Measurements from ENCODE around the gene CHST15. TPM values are rescaled to one million over a fixed set of nuclear protein-coding genes. Genes with fewer than 3 reads are reported as not detected.

The CHST15 gene
- 1.3 and 3.1 TPM in 2 replicates for total RNA-seq (2012; rRNA removed)

- Histone ChIP-seq H3K4me2 (ENCODE audit: low read length) (peak within 1 kb of the TSS; percentile 95), H3K9me3 (replicated peaks; ENCODE audit: low read length) (no peaks in the 10 kb centered on the region), H3K36me3 (ENCODE audit: insufficient read depth, low read length) (no peaks in the 10 kb centered on the region), H3K4me3 (ENCODE audit: low read length) (peak within 1 kb of the TSS; percentile 88), H3K4me1 (ENCODE audit: control insufficient read depth, insufficient read depth, low read length) (peaks cover 5% of the 10 kb centered on the region), H3K9ac (ENCODE audit: low read depth, low read length) (peak within 1 kb of the TSS; percentile 89), H3K27me3 (ENCODE audit: control insufficient read depth, insufficient read depth, low read length) (peaks cover 53% of the 10 kb centered on the region)
These were observed at the start of gene CHST15 for GRCh38 chr10:124092860-124093773. Gene CHST15 (minus strand): TSS chr10:124093598. CDS start chr10:124046212, 47,386 bp downstream.

DNA sequence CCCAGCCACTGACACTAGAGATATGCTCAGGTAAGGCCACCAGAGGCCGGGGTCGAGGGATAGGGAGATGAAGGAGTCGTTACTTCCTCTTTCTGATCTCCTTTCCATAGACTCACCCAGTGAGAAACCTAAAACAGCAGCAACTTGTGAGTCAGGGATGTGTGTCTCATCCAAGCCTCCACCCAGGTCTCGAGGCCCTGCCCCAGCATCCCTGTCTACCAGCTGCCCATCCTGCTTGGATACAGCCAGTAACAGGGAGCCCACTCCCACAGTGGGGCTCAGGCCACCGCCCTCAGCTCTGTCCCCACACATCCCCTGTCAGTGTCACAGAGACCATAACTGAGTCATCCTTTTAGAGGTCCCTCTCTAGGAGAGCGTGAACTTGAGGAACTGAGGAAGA lies 49.6 kb upstream of the CHST15 start:
- no peak overlapping the region for H3K4me3 ChIP-seq (ENCODE audit: low read length)
- H3K27me3 ChIP-seq (ENCODE audit: control insufficient read depth, insufficient read depth, low read length): peaks cover 5% of the 10 kb centered on the region
- H3K4me1 ChIP-seq (ENCODE audit: control insufficient read depth, insufficient read depth, low read length): peaks cover 40% of the 10 kb centered on the region
- no peak overlapping the region for H3K4me2 ChIP-seq (ENCODE audit: low read length)
- no peaks in the 10 kb centered on the region for H3K9me3 ChIP-seq (replicated peaks; ENCODE audit: low read length)
- H3K36me3 ChIP-seq (ENCODE audit: insufficient read depth, low read length): no peaks in the 10 kb centered on the region
- no peak overlapping the region for H3K9ac ChIP-seq (ENCODE audit: low read depth, low read length)

DNA sequence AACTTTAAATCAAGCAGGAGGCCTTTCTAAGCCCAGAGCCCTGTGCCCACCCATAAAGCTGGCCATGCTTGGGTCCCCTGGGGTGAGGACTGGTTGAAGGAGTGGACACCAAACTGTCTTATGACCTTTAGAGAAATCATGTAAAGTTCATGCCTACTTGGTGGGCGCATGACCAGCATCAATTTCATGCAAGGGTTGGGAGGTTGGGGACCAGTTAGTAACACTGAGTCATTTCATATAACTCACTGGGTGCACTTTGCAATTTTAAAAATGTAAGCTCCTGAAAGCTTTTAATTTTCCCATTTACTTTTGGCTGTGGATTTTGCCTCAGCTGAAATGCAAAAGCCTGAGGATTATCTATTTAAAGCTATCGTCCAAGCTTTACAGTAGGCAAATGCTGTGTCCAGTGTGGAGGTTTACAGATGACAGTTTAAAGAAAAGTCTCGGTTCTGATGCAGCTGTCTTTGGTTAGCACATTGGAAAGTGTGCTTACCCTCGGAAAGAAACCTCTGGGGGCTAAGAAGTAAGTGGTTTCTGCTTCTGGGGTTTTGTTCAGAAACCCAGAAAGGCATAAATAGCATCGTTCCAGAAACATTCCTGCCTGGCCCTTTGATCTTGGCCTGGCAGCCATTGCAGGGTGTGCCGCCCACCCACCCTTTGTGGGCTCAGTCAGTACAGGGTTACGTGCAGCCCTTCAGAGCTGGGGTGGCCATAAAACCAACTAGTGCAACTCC lies 48.8 kb upstream of the CHST15 start:
- H3K4me3 ChIP-seq (ENCODE audit: low read length): no peak overlapping the region
- peak overlapping the region; percentile 27 for H3K4me2 ChIP-seq (ENCODE audit: low read length)
- no peak overlapping the region for H3K9ac ChIP-seq (ENCODE audit: low read depth, low read length)
- H3K27me3 ChIP-seq (ENCODE audit: control insufficient read depth, insufficient read depth, low read length): peaks cover 6% of the 10 kb centered on the region
- no peaks in the 10 kb centered on the region for H3K36me3 ChIP-seq (ENCODE audit: insufficient read depth, low read length)
- peaks cover 44% of the 10 kb centered on the region for H3K4me1 ChIP-seq (ENCODE audit: control insufficient read depth, insufficient read depth, low read length)
- no peaks in the 10 kb centered on the region for H3K9me3 ChIP-seq (replicated peaks; ENCODE audit: low read length)

GRCh38 chr10:124138883-124139348 lies 45.5 kb upstream of the CHST15 start:
- no peak overlapping the region for H3K9ac ChIP-seq (ENCODE audit: low read depth, low read length)
- H3K4me2 ChIP-seq (ENCODE audit: low read length): no peak overlapping the region
- no peak overlapping the region for H3K4me3 ChIP-seq (ENCODE audit: low read length)
- H3K4me1 ChIP-seq (ENCODE audit: control insufficient read depth, insufficient read depth, low read length): peaks cover 25% of the 10 kb centered on the region
- no peaks in the 10 kb centered on the region for H3K36me3 ChIP-seq (ENCODE audit: insufficient read depth, low read length)
- peaks cover 12% of the 10 kb centered on the region for H3K27me3 ChIP-seq (ENCODE audit: control insufficient read depth, insufficient read depth, low read length)
- H3K9me3 ChIP-seq (replicated peaks; ENCODE audit: low read length): no peaks in the 10 kb centered on the region

DNA sequence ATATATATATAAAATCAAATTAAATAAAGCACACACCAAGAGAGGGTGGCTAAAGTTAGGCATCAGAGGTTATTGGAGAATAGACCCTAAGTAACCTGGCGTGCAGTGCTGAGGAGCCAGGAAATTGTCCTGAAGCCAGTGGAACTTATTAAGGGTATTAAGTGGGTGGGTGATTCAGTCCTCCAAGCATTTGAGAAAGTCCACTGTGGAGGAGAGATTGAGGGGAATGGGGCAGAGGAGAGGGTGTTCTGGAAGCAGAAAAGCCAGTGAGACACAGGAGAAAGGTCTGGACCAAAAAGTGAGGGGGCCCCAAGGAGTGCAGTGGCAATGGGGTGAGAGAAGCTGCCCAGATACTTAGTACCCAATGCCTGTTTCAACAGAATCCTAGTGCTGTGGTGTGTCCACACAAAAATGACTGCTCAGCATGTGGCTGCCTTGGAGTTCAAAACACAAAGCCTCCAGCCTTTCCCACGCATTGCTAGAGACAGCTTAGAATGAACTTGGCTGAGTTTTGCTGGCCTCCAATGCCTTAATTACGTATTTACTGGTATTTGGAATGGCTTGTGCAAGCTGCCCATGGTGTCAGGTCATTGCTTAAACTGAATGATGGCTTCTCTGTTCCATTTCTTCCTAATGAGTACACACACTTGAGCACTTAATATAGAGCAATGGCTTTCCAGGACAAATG lies 44.9 kb upstream of the CHST15 start:
- peaks cover 17% of the 10 kb centered on the region for H3K27me3 ChIP-seq (ENCODE audit: control insufficient read depth, insufficient read depth, low read length)
- H3K36me3 ChIP-seq (ENCODE audit: insufficient read depth, low read length): no peaks in the 10 kb centered on the region
- H3K4me3 ChIP-seq (ENCODE audit: low read length): no peak overlapping the region
- H3K9me3 ChIP-seq (replicated peaks; ENCODE audit: low read length): no peaks in the 10 kb centered on the region
- H3K4me1 ChIP-seq (ENCODE audit: control insufficient read depth, insufficient read depth, low read length): peaks cover 25% of the 10 kb centered on the region
- H3K9ac ChIP-seq (ENCODE audit: low read depth, low read length): peak overlapping the region; percentile 31
- H3K4me2 ChIP-seq (ENCODE audit: low read length): peak overlapping the region; percentile 53

DNA sequence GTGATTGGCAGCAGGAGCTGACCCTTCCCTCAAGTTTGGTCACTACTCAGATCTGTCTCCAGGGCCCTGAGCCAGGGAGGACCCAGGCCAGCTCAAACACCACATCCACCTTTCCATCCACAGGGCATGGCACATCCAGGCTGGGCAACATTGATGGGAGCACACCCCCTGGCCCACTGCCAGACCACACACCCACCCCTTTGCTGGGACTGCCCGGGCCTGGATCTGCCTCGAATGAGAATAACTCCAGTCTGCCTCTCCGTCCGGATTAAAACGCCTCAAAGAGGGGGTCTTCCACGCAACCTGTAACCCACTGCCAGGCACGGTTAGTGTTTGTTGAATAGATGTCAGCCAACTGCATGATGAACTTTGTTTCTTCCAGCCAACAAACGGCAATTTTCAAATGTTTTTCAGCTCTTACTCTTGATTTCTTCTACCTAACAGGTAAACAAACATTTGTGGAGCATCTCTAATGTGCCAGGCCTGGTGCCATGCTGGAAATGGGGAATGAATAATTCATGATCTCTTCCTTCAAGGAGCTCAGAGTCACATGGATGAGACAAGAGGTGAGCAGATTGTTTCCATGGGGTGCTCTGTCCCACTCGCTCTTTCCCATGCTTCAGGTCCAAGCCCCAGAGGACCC lies 41.0 kb upstream of the CHST15 start:
- Histone ChIP-seq H3K36me3 (ENCODE audit: insufficient read depth, low read length) (no peaks in the 10 kb centered on the region), H3K9me3 (replicated peaks; ENCODE audit: low read length) (no peaks in the 10 kb centered on the region), H3K4me1 (ENCODE audit: control insufficient read depth, insufficient read depth, low read length) (peaks cover 9% of the 10 kb centered on the region), H3K9ac (ENCODE audit: low read depth, low read length) (no peak overlapping the region), H3K4me2 (ENCODE audit: low read length) (no peak overlapping the region), H3K4me3 (ENCODE audit: low read length) (no peak overlapping the region), H3K27me3 (ENCODE audit: control insufficient read depth, insufficient read depth, low read length) (peaks cover 35% of the 10 kb centered on the region)

DNA sequence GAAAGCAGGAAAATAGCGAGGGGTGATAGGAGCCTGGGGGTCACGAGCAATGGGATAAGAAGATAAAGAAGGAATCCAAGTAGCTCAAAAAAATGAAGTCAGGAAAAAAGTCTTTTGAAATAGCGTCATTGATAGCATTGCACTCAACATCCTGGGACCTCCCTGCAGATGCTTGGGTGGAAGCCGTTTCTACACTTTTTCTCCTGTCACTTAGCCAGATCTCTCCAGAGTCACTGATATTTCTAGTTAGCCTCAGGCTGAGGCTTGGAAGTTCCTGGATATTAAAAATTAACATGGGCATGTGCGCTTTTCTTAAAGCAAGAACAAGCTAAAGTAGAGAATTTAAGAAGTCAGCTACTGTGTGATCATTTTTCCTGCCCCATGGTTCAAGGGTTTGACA lies 39.5 kb upstream of the CHST15 start:
- Histone ChIP-seq H3K9me3 (replicated peaks; ENCODE audit: low read length) (no peaks in the 10 kb centered on the region), H3K36me3 (ENCODE audit: insufficient read depth, low read length) (no peaks in the 10 kb centered on the region), H3K27me3 (ENCODE audit: control insufficient read depth, insufficient read depth, low read length) (peaks cover 34% of the 10 kb centered on the region)

GRCh38 chr10:124132306-124132705 lies 38.9 kb upstream of the CHST15 start:
- H3K4me3 ChIP-seq (ENCODE audit: low read length): no peak overlapping the region
- H3K9me3 ChIP-seq (replicated peaks; ENCODE audit: low read length): no peaks in the 10 kb centered on the region
- H3K4me1 ChIP-seq (ENCODE audit: control insufficient read depth, insufficient read depth, low read length): no peaks in the 10 kb centered on the region
- no peaks in the 10 kb centered on the region for H3K36me3 ChIP-seq (ENCODE audit: insufficient read depth, low read length)
- no peak overlapping the region for H3K4me2 ChIP-seq (ENCODE audit: low read length)
- H3K9ac ChIP-seq (ENCODE audit: low read depth, low read length): no peak overlapping the region
- H3K27me3 ChIP-seq (ENCODE audit: control insufficient read depth, insufficient read depth, low read length): peaks cover 34% of the 10 kb centered on the region

More for the DNA sequence above, 39.5 kb upstream of the CHST15 start:
- peaks cover 3% of the 10 kb centered on the region for H3K4me1 ChIP-seq (ENCODE audit: control insufficient read depth, insufficient read depth, low read length)
- H3K9ac ChIP-seq (ENCODE audit: low read depth, low read length): no peak overlapping the region
- no peak overlapping the region for H3K4me2 ChIP-seq (ENCODE audit: low read length)
- H3K4me3 ChIP-seq (ENCODE audit: low read length): no peak overlapping the region

DNA sequence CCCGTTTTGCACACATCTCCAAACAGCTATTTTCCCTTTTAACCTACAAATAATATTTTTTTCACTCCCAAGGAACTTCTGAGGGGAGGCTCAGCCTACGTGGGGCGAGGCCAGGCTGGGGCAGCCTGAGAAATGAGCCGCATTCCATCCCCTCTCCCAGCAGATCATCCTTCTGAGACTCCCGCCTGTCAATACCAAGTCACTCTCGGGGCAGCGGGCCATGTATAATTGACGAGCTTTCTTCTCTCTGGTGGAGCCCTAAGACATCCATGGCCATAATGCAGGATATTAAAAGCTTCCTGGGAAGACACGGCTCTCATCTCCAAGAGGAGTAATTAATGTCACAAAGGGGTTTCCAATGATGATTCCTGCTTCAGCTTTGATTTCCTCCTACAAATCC lies 37.8 kb upstream of the CHST15 start:
- Histone ChIP-seq H3K4me1 (ENCODE audit: control insufficient read depth, insufficient read depth, low read length) (no peaks in the 10 kb centered on the region), H3K4me2 (ENCODE audit: low read length) (no peak overlapping the region), H3K9me3 (replicated peaks; ENCODE audit: low read length) (no peaks in the 10 kb centered on the region), H3K36me3 (ENCODE audit: insufficient read depth, low read length) (no peaks in the 10 kb centered on the region), H3K9ac (ENCODE audit: low read depth, low read length) (no peak overlapping the region), H3K4me3 (ENCODE audit: low read length) (no peak overlapping the region), H3K27me3 (ENCODE audit: control insufficient read depth, insufficient read depth, low read length) (peaks cover 36% of the 10 kb centered on the region)

DNA sequence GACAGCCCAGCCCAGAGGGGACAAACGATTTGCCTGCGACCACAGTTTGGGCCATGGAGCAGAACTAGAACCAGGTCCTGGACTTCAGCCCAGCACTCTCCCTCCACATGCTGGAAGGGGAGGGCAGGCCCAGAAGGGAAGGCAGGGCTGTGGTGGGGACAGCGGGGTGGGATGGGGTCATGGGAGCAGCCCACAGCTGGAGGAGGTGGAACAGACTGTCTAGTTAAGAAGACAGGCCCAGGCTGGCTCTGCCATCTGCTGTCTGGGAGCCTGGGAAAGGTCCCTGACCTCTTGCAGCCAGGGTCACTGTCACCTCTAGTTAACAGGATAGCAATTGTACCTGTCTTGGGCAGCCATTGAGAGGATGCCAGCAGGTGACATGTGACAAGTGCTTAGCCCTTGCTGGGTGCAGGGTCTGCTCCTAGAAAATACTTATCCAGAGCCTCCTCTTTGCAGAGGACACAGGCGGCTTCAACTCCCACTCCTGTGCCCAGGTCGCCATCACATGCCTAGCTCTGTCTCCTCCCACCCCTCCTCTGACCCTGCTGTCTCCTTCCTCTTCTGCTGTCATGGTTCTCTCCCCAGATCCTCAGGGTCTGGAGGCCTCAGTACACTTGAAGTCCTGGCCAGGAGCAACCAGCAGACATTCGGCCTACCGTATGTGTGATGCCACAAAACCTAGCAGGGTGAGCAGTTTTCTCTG lies 37.0 kb upstream of the CHST15 start:
- Histone ChIP-seq H3K27me3 (ENCODE audit: control insufficient read depth, insufficient read depth, low read length) (peaks cover 36% of the 10 kb centered on the region), H3K36me3 (ENCODE audit: insufficient read depth, low read length) (no peaks in the 10 kb centered on the region), H3K4me3 (ENCODE audit: low read length) (no peak overlapping the region), H3K9me3 (replicated peaks; ENCODE audit: low read length) (no peaks in the 10 kb centered on the region), H3K4me1 (ENCODE audit: control insufficient read depth, insufficient read depth, low read length) (no peaks in the 10 kb centered on the region), H3K9ac (ENCODE audit: low read depth, low read length) (no peak overlapping the region), H3K4me2 (ENCODE audit: low read length) (no peak overlapping the region)

Data from skeletal muscle satellite cell (primary cell).